Measurements from ENCODE around the gene DAGLB. TPM values are rescaled to one million over a fixed set of nuclear protein-coding genes. Genes with fewer than 3 reads are reported as not detected.
A peak's percentile ranks its signal among the peaks of the same experiment; 100 is the strongest.

Gene DAGLB
- total RNA-seq, 1 experiment from 2014 or later: 29.5 TPM

DNA sequence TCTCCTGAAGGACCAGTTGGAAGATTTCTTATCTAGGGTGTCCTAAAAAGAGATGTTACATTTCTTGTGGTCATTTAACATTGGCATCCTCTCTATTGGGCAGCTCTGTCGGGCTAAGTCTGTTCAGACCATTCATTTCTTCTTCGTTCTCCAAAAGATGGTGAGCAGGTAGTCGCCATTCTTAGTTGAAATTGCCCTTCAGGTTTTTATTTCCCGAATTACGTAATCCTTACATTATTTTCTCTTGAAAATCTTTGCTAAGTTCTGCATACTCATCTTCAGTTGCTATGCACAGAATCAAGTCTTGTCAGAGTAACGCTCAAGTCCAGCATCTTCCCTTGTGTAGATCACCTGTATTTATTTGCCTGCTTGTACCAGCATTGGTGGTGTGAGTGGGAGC is 53.6 kb downstream of the DAGLB start:
- H3K4me3 Mint-ChIP-seq (ENCODE audit: unreplicated experiment): no peak overlapping the region
- no peaks in the 10 kb centered on the region for H3K9me3 Mint-ChIP-seq (ENCODE audit: unreplicated experiment)
- BruUV-seq (replicated peaks): no TSS peak
- DNase-seq (ENCODE audit: unreplicated experiment): no peak
- H3K36me3 Mint-ChIP-seq (ENCODE audit: insufficient read depth, unreplicated experiment): peaks cover 57% of the 10 kb centered on the region
- ChIA-PET CTCF (interaction anchor here (0.6 kb wide), 1 partner anchor 122 kb away, joined by 4 read pairs; no protein-coding TSS in a partner anchor), POLR2A (interaction anchor here (1.1 kb wide), 1 partner anchor 9 kb away, joined by 6 read pairs; no protein-coding TSS in a partner anchor)
- TF ChIP-seq, protein P1, sequence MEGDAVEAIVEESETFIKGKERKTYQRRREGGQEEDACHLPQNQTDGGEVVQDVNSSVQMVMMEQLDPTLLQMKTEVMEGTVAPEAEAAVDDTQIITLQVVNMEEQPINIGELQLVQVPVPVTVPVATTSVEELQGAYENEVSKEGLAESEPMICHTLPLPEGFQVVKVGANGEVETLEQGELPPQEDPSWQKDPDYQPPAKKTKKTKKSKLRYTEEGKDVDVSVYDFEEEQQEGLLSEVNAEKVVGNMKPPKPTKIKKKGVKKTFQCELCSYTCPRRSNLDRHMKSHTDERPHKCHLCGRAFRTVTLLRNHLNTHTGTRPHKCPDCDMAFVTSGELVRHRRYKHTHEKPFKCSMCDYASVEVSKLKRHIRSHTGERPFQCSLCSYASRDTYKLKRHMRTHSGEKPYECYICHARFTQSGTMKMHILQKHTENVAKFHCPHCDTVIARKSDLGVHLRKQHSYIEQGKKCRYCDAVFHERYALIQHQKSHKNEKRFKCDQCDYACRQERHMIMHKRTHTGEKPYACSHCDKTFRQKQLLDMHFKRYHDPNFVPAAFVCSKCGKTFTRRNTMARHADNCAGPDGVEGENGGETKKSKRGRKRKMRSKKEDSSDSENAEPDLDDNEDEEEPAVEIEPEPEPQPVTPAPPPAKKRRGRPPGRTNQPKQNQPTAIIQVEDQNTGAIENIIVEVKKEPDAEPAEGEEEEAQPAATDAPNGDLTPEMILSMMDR (IDR thresholded peaks at IDR 0.05; ENCODE audit: unreplicated experiment): no peak
- intact Hi-C loops (cut with micrococcal nuclease): no loop called here
- peak overlapping the region; percentile 91 for H3K27ac Mint-ChIP-seq (ENCODE audit: low read depth, unreplicated experiment)
- H3K4me1 Mint-ChIP-seq (ENCODE audit: insufficient read depth, unreplicated experiment): peaks cover 45% of the 10 kb centered on the region
- H3K27me3 Mint-ChIP-seq (ENCODE audit: insufficient read depth, unreplicated experiment): no peaks in the 10 kb centered on the region

- no peaks in the 10 kb centered on the region for H3K9me3 Mint-ChIP-seq (ENCODE audit: unreplicated experiment)
- peaks cover 61% of the 10 kb centered on the region for H3K36me3 Mint-ChIP-seq (ENCODE audit: insufficient read depth, unreplicated experiment)
- POLR2A ChIA-PET: interaction anchor here (1.1 kb wide), 1 partner anchor 9 kb away, joined by 6 read pairs; no protein-coding TSS in a partner anchor
- no TSS peak for BruUV-seq (replicated peaks)
- peaks cover 41% of the 10 kb centered on the region for H3K4me1 Mint-ChIP-seq (ENCODE audit: insufficient read depth, unreplicated experiment)
- peak overlapping the region; percentile 91 for H3K27ac Mint-ChIP-seq (ENCODE audit: low read depth, unreplicated experiment)
- peak overlapping the region; percentile 32 for H3K4me3 Mint-ChIP-seq (ENCODE audit: unreplicated experiment)
- DNase-seq (ENCODE audit: unreplicated experiment): no peak
- intact Hi-C loops (cut with micrococcal nuclease): no loop called here
- no peaks in the 10 kb centered on the region for H3K27me3 Mint-ChIP-seq (ENCODE audit: insufficient read depth, unreplicated experiment)
- CTCF ChIA-PET: interaction anchor here (0.5 to 0.6 kb wide), 2 partner anchors 70 to 900 kb away, joined by 3 read pairs; no protein-coding TSS in a partner anchor
- TF ChIP-seq, protein P1 (IDR thresholded peaks at IDR 0.05; ENCODE audit: unreplicated experiment): no peak
Observed at GRCh38 chr7:6393667-6394056, 54.1 kb downstream of the DAGLB start.

DNA sequence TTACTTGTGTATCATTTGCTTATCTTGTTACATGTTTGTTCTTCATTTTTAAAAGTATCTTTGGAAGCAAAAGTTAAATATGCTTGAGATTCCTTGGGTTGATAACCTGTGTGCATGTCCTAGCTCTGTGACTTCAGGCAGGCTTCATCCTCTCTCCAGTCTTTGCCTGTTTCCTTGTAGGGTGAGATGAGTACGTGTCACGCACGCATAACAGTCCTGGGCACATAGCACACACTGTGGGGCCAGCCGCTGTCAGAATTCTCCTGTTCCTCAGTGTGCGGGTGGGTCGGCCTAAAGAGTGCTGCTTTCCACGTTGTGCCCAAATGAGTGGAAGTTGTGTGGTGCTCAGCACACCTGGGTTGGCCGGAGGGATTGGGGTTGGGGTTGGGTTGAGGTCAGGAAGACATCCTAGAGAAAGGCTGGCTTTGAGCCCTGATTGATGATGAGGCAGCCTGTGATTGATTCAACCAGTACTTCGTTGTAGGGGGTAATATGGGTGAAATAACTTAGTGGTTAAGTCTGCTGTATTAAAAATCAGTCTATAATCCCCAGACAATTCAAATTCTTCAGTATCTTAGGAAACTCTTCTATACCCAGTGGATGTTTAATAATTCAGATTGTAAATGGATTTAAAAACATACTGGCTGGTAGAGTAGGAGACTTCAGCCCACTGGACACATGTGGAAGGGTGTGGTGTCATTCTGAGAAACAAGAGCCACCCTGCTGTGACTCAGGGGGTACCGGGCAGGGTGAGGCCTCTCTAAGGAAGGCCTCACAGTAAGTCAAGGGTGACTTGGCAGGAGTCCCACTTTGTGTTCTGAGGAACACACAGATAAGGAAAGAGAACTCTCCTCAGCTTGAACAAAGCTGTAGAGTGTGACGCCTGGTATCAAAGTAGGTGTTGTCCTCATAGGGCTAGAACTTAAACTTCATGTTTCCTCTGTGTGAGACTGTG is 54.8 kb downstream of the DAGLB start:
- Mint-ChIP-seq H3K9me3 (ENCODE audit: unreplicated experiment) (no peaks in the 10 kb centered on the region), H3K27me3 (ENCODE audit: insufficient read depth, unreplicated experiment) (no peaks in the 10 kb centered on the region), H3K4me3 (ENCODE audit: unreplicated experiment) (peak overlapping the region; percentile 32), H3K4me1 (ENCODE audit: insufficient read depth, unreplicated experiment) (peaks cover 37% of the 10 kb centered on the region), H3K27ac (ENCODE audit: low read depth, unreplicated experiment) (peak overlapping the region; percentile 91), H3K36me3 (ENCODE audit: insufficient read depth, unreplicated experiment) (peaks cover 68% of the 10 kb centered on the region)
- TSS peak; percentile 17 for BruUV-seq (replicated peaks)
- ChIA-PET CTCF (interaction anchor here (0.5 to 1.5 kb wide), 4 partner anchors 10 to 899 kb away, joined by 3 to 7 read pairs (median 3); no protein-coding TSS in a partner anchor), POLR2A (interaction anchor here (0.9 to 1.4 kb wide), 4 partner anchors 8 to 10 kb away, joined by 3 to 6 read pairs (median 4); no protein-coding TSS in a partner anchor)
- TF ChIP-seq, protein P1 (IDR thresholded peaks at IDR 0.05; ENCODE audit: unreplicated experiment): no peak
- intact Hi-C loops (cut with micrococcal nuclease): no loop called here
- peak; percentile 93 for DNase-seq (ENCODE audit: unreplicated experiment)

DNA sequence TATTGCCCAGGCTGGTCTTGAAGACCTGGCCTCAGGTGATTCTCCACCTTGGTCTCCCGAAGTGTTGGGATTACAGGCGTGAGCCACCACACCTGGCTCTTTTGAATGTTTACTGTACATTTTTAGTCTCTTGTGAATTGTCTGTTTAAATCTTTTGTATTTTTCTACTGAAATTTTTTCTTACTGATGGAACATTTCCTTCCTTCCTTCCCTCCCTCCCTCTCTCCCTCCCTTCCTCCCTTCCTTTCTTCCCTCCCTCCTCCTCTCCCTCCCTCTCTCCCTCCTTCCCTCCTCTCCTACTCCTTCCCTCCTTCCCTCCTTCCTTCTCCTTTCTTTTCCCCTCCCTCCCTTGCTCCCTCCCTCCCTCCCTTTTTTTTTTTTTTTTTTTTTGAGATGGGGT is 58.0 kb downstream of the DAGLB start:
- intact Hi-C loops (cut with micrococcal nuclease): no loop called here
- peaks cover 77% of the 10 kb centered on the region for H3K36me3 Mint-ChIP-seq (ENCODE audit: insufficient read depth, unreplicated experiment)
- H3K4me3 Mint-ChIP-seq (ENCODE audit: unreplicated experiment): no peak overlapping the region
- TF ChIP-seq, protein P1 (IDR thresholded peaks at IDR 0.05; ENCODE audit: unreplicated experiment): no peak
- ChIA-PET CTCF (no interaction called here), POLR2A (no interaction called here)
- no TSS peak for BruUV-seq (replicated peaks)
- no peak for DNase-seq (ENCODE audit: unreplicated experiment)
- no peak overlapping the region for H3K27ac Mint-ChIP-seq (ENCODE audit: low read depth, unreplicated experiment)
- H3K9me3 Mint-ChIP-seq (ENCODE audit: unreplicated experiment): no peaks in the 10 kb centered on the region
- peaks cover 45% of the 10 kb centered on the region for H3K4me1 Mint-ChIP-seq (ENCODE audit: insufficient read depth, unreplicated experiment)
- H3K27me3 Mint-ChIP-seq (ENCODE audit: insufficient read depth, unreplicated experiment): no peaks in the 10 kb centered on the region
